GM18498 (cell line): ENCODE results near the gene SIN3B.
A peak's percentile ranks its signal among the peaks of the same experiment; 100 is the strongest.

ENCODE experiments used
- ATAC-seq: cut with Tn5 transposase; IDR thresholded peaks from one replicate; pipeline ENCODE4 v1.9.1; 2021; ENCODE audit warnings: mild to moderate bottlenecking, moderate library complexity; ENCODE audit not compliant: unreplicated experiment

Gene SIN3B

GRCh38 chr19:16822648-16823047 is 6.5 kb upstream of the SIN3B start:
- ATAC-seq, result no peak

- no peak for ATAC-seq
These were observed 4.4 kb upstream of the SIN3B start for GRCh38 chr19:16824658-16825311.

GRCh38 chr19:16825312-16826052 is 3.7 kb upstream of the SIN3B start:
- no peak for ATAC-seq

GRCh38 chr19:16829822-16830289 is 658 bp downstream of the SIN3B start:
- peak; percentile 7 for ATAC-seq

- no peak for ATAC-seq
These were observed 1.5 kb downstream of the SIN3B start for GRCh38 chr19:16830679-16831078.

GRCh38 chr19:16831531-16831930 is 2.3 kb downstream of the SIN3B start:
- ATAC-seq, result no peak

- ATAC-seq, result no peak
These were observed 5.5 kb downstream of the SIN3B start for GRCh38 chr19:16834747-16835146.

- ATAC-seq, result no peak
These were observed 7.2 kb downstream of the SIN3B start for GRCh38 chr19:16836115-16837034.

- ATAC-seq, result no peak
These were observed 7.8 kb downstream of the SIN3B start for GRCh38 chr19:16837035-16837362.

- ATAC-seq, result no peak
These were observed 12.3 kb downstream of the SIN3B start for GRCh38 chr19:16841391-16841926.

- no peak for ATAC-seq
These were observed 17.7 kb downstream of the SIN3B start for GRCh38 chr19:16846901-16847300.

GRCh38 chr19:16847430-16847829 is 18.2 kb downstream of the SIN3B start:
- no peak for ATAC-seq

GRCh38 chr19:16849168-16849567 is 20.0 kb downstream of the SIN3B start:
- no peak for ATAC-seq

- no peak for ATAC-seq
These were observed 20.9 kb downstream of the SIN3B start for GRCh38 chr19:16850133-16850532.

- ATAC-seq, result no peak
These were observed 22.0 kb downstream of the SIN3B start for GRCh38 chr19:16851031-16851712.

- ATAC-seq, result no peak
These were observed 23.9 kb downstream of the SIN3B start for GRCh38 chr19:16853066-16853465.

- no peak for ATAC-seq
These were observed 26.9 kb downstream of the SIN3B start for GRCh38 chr19:16856091-16856490.

GRCh38 chr19:16859626-16860025 is 30.4 kb downstream of the SIN3B start:
- no peak for ATAC-seq

- no peak for ATAC-seq
These were observed 30.9 kb downstream of the SIN3B start for GRCh38 chr19:16860118-16860517.

- ATAC-seq, result no peak
These were observed 31.8 kb downstream of the SIN3B start for GRCh38 chr19:16861011-16861410.

- ATAC-seq, result no peak
These were observed 32.6 kb downstream of the SIN3B start for GRCh38 chr19:16861834-16862233.
